Measurements from ENCODE around the gene TSEN34.

TSEN34 gene

DNA sequence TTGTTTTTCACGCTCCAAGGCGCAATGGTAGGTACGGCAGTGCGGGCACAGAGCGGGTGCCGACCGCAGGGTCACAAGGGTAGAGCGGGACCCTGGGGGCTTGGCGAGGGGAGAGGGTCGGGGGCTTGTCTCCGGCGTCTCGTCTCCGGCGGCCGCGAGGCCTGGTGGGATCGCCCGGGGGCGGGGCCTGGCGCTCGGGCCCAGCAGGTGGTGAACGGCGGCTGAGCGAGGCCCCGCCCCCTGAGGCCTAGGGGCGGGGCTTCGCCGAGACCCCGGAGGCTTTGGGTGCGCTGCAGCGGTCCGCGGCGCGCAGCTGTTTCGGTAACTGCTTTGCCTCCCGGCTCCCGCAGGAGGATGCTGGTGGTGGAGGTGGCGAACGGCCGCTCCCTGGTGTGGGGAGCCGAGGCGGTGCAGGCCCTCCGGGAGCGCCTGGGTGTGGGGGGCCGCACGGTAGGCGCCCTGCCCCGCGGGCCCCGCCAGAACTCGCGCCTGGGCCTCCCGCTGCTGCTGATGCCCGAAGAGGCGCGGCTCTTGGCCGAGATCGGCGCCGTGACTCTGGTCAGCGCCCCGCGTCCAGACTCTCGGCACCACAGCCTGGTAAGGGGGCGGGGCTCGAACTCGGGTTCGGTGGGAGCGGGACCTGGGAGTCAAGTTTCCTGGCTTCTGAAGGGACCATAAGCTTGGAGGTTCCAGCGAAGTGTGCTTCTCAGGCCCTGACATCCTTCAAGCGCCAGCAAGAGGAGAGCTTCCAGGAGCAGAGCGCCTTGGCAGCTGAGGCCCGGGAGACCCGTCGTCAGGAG lies at the start of gene TSEN34:
Gene TSEN34, plus strand, starts transcription at position 298 of the 800 bp plus-strand sequence. Its CDS starts 57 bp downstream, at position 355.
- Histone ChIP-seq H3K4me3 (peak within 1 kb of the TSS; percentile 99), H3K4me1 (peaks cover 6% of the 10 kb centered on the region; the same call in 1 of the 2 replicates), H3K27me3 (ENCODE audit: low read depth) (no peaks in the 10 kb centered on the region), H3K36me3 (replicated peaks) (peaks cover 27% of the 10 kb centered on the region), H3K9me3 (no peaks in the 10 kb centered on the region)
- peak; percentile 83 to 91 for DNase-seq (ENCODE audit: low spot score in 2 of 2)
- in situ Hi-C loops (cut with MboI; ENCODE audit: low sequenced_read_pairs) = loop anchor here (25.0 kb wide), 1 partner anchor 1471 kb away; the partner anchor contains the start of gene U2AF2

DNA sequence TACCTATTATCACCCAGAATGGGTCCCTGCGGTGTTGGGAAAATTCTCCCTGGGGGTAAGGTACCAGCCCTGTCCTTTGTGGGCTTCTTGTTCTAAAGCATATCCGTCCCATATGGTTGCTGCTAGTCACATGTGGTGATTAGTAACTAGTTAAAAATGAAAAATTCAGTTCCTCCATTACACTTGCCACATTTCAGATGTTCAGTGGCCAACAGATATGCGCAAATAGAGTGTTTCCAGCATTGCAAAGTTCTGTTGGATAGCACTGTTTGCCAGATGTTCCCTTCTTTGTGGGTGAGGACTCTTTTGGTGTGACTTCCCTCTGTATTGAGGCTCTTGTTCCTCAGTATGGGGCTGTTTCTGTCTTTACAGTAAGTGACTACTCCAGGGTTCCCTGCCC lies 49.8 kb upstream of the TSEN34 start:
- in situ Hi-C loops (cut with MboI; ENCODE audit: low sequenced_read_pairs) = no loop called here
- no peak overlapping the region for H3K4me3 ChIP-seq
- H3K27me3 ChIP-seq (ENCODE audit: low read depth) = no peaks in the 10 kb centered on the region
- peaks cover 72% of the 10 kb centered on the region for H3K36me3 ChIP-seq (replicated peaks)
- H3K4me1 ChIP-seq = peaks cover under 1% of the 10 kb centered on the region; the same call in 1 of the 2 replicates
- H3K9me3 ChIP-seq = no peaks in the 10 kb centered on the region
- DNase-seq (ENCODE audit: low spot score in 2 of 2) = no peak

GRCh38 chr19:54142166-54142780 lies 48.8 kb upstream of the TSEN34 start:
- DNase-seq (ENCODE audit: low spot score in 2 of 2) = no peak
- in situ Hi-C loops (cut with MboI; ENCODE audit: low sequenced_read_pairs) = no loop called here
- no peaks in the 10 kb centered on the region for H3K27me3 ChIP-seq (ENCODE audit: low read depth)
- H3K4me3 ChIP-seq = no peak overlapping the region
- peaks cover 82% of the 10 kb centered on the region for H3K36me3 ChIP-seq (replicated peaks)
- H3K4me1 ChIP-seq = no peaks in the 10 kb centered on the region
- no peaks in the 10 kb centered on the region for H3K9me3 ChIP-seq

DNA sequence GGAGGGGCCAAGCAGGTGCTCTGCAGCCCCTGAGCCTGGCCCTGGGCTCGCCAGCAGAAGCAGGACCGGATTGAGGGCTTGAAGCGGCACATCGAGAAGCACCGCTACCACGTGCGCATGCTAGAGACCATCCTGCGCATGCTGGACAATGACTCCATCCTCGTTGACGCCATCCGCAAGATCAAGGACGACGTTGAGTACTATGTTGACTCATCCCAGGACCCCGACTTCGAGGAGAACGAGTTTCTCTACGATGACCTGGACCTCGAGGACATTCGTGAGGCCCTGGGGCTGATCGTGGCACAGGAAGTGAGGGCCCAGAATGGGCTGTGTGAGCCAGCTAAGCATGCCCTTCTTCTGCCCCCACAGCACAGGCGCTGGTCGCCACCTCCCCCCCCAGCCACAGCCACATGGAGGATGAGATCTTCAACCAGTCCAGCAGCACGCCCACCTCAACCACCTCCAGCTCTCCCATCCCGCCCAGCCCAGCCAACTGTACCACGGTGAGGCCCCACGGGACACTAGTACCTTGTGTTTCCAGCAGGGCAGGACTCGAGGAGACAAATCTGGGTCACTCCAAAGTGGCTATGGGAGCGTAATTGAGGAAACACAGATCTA lies 45.5 kb upstream of the TSEN34 start:
- in situ Hi-C loops (cut with MboI; ENCODE audit: low sequenced_read_pairs) = no loop called here

GRCh38 chr19:54147676-54148075 lies 43.4 kb upstream of the TSEN34 start:
- in situ Hi-C loops (cut with MboI; ENCODE audit: low sequenced_read_pairs) = no loop called here

More for the DNA sequence above, 45.5 kb upstream of the TSEN34 start:
- Histone ChIP-seq H3K36me3 (replicated peaks) (peaks cover 91% of the 10 kb centered on the region), H3K4me3 (no peak overlapping the region), H3K9me3 (no peaks in the 10 kb centered on the region), H3K4me1 (no peaks in the 10 kb centered on the region), H3K27me3 (ENCODE audit: low read depth) (no peaks in the 10 kb centered on the region)
- DNase-seq (ENCODE audit: low spot score in 2 of 2) = no peak

DNA sequence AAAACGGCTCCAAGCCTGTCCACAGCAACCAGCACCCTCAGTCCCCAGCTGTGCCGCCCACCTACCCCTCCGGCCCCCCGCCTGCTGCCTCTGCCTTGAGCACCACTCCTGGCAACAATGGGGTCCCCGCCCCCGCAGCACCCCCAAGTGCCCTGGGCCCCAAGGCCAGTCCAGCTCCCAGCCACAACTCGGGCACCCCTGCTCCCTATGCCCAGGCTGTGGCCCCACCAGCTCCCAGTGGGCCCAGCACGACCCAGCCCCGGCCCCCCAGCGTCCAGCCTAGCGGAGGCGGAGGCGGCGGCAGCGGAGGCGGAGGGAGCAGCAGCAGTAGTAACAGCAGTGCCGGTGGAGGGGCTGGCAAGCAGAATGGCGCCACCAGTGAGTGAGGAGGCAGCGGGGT lies 43.0 kb upstream of the TSEN34 start:
- no peaks in the 10 kb centered on the region for H3K9me3 ChIP-seq
- in situ Hi-C loops (cut with MboI; ENCODE audit: low sequenced_read_pairs) = no loop called here
- peaks cover 94% of the 10 kb centered on the region for H3K36me3 ChIP-seq (replicated peaks)
- no peaks in the 10 kb centered on the region for H3K4me1 ChIP-seq
- H3K27me3 ChIP-seq (ENCODE audit: low read depth) = no peaks in the 10 kb centered on the region
- H3K4me3 ChIP-seq = no peak overlapping the region
- DNase-seq (ENCODE audit: low spot score in 2 of 2) = no peak

More at GRCh38 chr19:54147676-54148075, 43.4 kb upstream of the TSEN34 start:
- no peak overlapping the region for H3K4me3 ChIP-seq
- H3K27me3 ChIP-seq (ENCODE audit: low read depth) = no peaks in the 10 kb centered on the region
- H3K36me3 ChIP-seq (replicated peaks) = peaks cover 94% of the 10 kb centered on the region
- no peak for DNase-seq (ENCODE audit: low spot score in 2 of 2)
- H3K4me1 ChIP-seq = no peaks in the 10 kb centered on the region
- H3K9me3 ChIP-seq = no peaks in the 10 kb centered on the region

GRCh38 chr19:54149021-54149812 lies 41.9 kb upstream of the TSEN34 start:
- in situ Hi-C loops (cut with MboI; ENCODE audit: low sequenced_read_pairs) = no loop called here
- Histone ChIP-seq H3K4me1 (no peaks in the 10 kb centered on the region), H3K9me3 (no peaks in the 10 kb centered on the region), H3K4me3 (no peak overlapping the region), H3K27me3 (ENCODE audit: low read depth) (no peaks in the 10 kb centered on the region), H3K36me3 (replicated peaks) (peaks cover 94% of the 10 kb centered on the region)
- DNase-seq (ENCODE audit: low spot score in 2 of 2) = no peak

DNA sequence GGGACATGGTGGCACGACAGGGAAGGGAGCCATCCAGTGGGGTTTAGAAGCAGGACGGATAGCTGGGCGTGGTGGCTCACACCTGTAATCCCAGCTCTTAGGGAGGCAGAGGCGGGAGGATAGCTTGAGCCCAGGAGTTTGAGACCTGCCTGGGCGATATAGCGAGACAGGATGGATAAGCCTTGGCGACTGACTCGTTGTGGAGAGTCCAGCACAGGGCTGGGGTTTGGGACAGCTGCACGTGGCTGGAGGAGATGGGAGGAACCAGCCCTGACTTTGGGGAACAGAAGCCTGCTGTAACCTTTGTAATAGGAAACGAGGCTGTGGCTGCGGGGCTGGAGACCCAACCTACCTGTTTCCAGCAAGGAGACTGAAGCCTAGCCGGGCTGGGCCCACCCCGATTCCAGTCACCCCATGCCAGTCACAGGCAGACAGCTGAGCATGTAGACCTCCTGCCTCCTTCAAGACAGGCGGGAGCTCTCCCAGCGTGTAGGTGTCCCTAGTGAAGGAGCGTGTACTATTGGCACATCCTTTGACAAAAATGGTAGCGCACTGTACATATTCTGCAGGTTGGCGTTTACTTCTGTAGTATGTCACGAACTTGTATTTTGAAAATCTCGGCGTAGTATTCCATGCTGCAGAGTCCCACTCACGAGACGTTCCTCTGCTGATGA lies 39.6 kb upstream of the TSEN34 start:
- no peaks in the 10 kb centered on the region for H3K4me1 ChIP-seq
- peaks cover 93% of the 10 kb centered on the region for H3K36me3 ChIP-seq (replicated peaks)
- H3K9me3 ChIP-seq = no peaks in the 10 kb centered on the region
- H3K4me3 ChIP-seq = no peak overlapping the region
- no peak for DNase-seq (ENCODE audit: low spot score in 2 of 2)
- in situ Hi-C loops (cut with MboI; ENCODE audit: low sequenced_read_pairs) = no loop called here
- no peaks in the 10 kb centered on the region for H3K27me3 ChIP-seq (ENCODE audit: low read depth)

GRCh38 chr19:54152267-54152666 lies 38.8 kb upstream of the TSEN34 start:
- no peaks in the 10 kb centered on the region for H3K9me3 ChIP-seq
- no peak for DNase-seq (ENCODE audit: low spot score in 2 of 2)
- peaks cover 90% of the 10 kb centered on the region for H3K36me3 ChIP-seq (replicated peaks)
- H3K4me1 ChIP-seq = no peaks in the 10 kb centered on the region
- no peak overlapping the region for H3K4me3 ChIP-seq
- H3K27me3 ChIP-seq (ENCODE audit: low read depth) = no peaks in the 10 kb centered on the region
- in situ Hi-C loops (cut with MboI; ENCODE audit: low sequenced_read_pairs) = no loop called here

DNA sequence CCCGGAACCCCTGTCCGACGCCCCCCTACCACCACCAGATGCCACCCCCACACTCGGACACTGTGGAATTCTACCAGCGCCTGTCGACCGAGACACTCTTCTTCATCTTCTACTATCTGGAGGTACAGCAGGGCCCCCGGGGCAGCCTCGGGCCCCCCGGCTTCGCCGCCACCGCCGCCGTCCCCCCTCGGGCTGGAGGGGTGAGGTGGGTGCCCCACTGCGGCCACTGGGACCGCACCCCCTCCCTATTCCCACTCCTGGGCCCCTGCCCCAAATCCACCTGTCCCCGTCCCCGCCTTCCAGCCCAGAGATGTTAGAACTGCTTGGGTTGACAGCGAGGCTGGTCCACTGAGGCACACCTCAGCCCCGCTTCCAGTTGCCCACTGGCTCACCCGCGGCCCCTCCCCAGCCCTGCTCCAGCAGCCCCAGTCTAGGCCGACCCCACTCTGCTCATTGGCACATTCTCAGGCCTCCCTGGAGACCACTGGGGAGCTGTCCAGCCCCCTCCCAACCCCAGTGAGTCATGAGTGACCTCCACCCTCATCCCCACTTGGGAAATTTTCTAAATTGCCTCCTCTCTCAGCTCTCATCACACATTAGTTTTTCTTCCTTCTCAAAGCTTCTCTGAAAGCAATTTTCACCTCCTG lies 38.1 kb upstream of the TSEN34 start:
- Histone ChIP-seq H3K4me3 (no peak overlapping the region), H3K9me3 (no peaks in the 10 kb centered on the region), H3K36me3 (replicated peaks) (peaks cover 91% of the 10 kb centered on the region), H3K4me1 (no peaks in the 10 kb centered on the region), H3K27me3 (ENCODE audit: low read depth) (no peaks in the 10 kb centered on the region)
- no peak for DNase-seq (ENCODE audit: low spot score in 2 of 2)
- in situ Hi-C loops (cut with MboI; ENCODE audit: low sequenced_read_pairs) = no loop called here

DNA sequence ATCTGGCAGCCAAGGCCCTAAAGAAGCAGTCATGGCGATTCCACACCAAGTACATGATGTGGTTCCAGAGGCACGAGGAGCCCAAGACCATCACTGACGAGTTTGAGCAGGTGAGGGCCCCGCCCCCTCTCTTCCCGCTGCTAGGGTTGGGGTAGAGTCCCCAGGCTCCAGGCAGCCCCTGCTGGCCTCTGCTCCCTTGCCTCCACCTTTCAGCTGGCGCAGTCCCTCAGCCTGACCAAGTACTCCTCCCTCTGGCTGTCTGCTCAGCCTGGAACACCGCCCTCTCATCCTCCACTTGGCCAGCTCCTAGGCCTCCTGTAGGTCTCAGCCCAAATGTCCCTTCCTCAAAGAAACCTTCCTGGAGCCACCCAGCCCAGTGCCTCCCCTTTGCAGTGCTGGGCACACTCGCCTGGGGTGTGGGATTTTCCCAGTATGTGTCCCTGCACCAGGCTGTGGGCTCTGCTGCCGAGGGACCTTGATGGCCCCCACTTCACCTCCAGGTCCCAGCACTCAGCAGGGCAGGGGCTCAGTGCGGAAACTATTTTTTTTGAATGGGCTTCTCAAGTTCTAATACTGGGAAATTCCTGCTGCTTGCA lies 37.3 kb upstream of the TSEN34 start:
- Histone ChIP-seq H3K9me3 (no peaks in the 10 kb centered on the region), H3K4me1 (peaks cover 5% of the 10 kb centered on the region), H3K27me3 (ENCODE audit: low read depth) (no peaks in the 10 kb centered on the region), H3K4me3 (no peak overlapping the region), H3K36me3 (replicated peaks) (peaks cover 89% of the 10 kb centered on the region)
- in situ Hi-C loops (cut with MboI; ENCODE audit: low sequenced_read_pairs) = no loop called here
- no peak for DNase-seq (ENCODE audit: low spot score in 2 of 2)

DNA sequence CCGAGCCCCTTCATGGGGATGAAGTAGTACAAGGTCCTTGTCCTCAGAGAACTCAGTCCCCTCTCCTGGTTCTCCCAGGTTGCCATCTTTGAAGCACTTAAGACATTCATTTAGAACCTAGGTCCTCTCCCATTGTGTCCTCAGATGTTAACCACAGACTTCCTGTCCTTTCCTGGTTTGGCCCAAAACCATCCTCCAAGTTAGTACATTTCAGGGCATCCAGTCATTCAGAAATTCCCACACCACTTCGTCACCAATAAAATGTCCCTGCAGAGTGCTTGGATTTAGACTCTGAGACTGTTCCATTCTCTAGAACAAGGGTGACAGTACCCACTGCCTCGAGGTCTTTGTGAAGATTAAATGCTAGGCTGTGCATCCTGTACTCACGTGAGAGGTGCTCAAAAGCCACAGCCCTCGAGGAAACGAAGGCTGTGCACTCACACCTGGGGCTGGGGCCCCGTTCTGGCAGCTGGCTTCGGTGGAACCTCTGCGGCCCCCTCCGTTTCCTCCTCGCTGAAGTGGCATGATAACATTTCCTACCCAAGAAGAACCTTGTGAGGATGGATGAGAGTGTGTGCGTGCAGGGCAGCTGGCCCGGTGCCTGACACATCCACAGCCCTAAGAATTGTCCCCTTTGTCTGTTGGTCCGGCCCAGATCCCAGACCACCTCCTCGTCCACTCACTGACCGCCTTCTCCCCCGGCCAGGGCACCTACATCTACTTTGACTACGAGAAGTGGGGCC lies 36.3 kb upstream of the TSEN34 start:
- no peak overlapping the region for H3K4me3 ChIP-seq
- no peaks in the 10 kb centered on the region for H3K27me3 ChIP-seq (ENCODE audit: low read depth)
- no peak for DNase-seq (ENCODE audit: low spot score in 2 of 2)
- H3K4me1 ChIP-seq = peaks cover 5% of the 10 kb centered on the region
- peaks cover 79% of the 10 kb centered on the region for H3K36me3 ChIP-seq (replicated peaks)
- in situ Hi-C loops (cut with MboI; ENCODE audit: low sequenced_read_pairs) = no loop called here
- H3K9me3 ChIP-seq = no peaks in the 10 kb centered on the region

Measured in HAP-1 (cell line).